ENCODE data around the gene ABCC11.
"Not testable (repeated sequence)": the region's sequence is repeated elsewhere in the genome, so short reads cannot be mapped to it uniquely, and the experiment has no call there.

Gene ABCC11

DNA sequence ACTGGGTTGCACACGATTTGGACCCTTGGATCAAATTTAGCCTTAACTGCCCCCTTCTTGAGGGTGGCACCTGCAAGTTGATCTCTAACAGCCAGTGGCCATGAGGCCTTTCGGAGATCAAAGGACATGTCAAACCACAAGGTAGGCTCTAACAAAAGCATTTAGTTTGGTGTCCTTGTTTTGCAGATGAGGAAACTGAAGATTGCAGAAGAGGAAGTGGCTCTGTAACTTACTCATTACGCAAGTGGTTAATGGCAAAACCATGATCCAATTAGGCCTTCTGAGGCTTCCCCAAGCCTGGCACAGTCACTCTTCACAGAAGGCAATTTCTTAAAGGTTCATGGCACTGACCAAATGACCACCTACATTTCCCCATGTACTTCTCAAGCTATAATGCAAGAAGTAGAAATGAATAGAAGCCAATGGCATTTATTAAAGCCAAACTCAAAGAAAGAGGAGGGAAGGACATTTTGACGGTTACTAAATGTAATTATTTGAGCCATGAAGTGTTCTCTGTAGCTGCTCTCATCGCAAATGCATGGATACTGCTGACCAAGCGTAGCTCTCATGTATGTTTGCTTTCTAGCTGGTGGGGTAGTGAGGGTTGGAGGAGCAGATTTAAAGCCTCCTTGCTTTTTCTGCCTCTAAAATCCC, 58.8 kb downstream of the ABCC11 start:
- TF ChIP-seq CTCF (IDR thresholded peaks at IDR 0.05; ENCODE audit: low read length, missing control alignments): no peak
- no peak overlapping the region for H3K4me3 ChIP-seq (replicated peaks; ENCODE audit: low read depth, low read length)
- no peak for DNase-seq (ENCODE audit: low read depth)

DNA sequence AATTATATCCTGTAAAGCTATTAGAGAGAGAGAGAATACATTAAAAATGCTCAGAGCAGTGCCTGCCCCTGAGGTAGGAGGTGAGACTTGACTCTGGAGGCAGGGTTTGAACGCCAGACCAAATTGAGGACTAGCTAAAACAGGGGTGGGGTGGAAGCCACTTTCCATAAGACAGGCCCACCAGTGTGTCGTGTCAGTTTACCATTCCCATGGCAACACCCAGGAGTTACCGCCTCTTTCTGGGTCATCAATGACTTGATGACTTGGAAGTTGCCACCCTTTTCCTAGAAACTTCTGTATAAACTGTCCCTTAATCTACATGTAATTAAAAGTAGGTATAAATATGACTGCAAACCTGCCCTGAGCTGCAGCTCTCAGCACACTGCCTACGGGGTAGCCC, 59.6 kb downstream of the ABCC11 start:
- DNase-seq (ENCODE audit: low read depth): no peak
- TF ChIP-seq CTCF (IDR thresholded peaks at IDR 0.05; ENCODE audit: low read length, missing control alignments): no peak
- H3K4me3 ChIP-seq (replicated peaks; ENCODE audit: low read depth, low read length): no peak overlapping the region

DNA sequence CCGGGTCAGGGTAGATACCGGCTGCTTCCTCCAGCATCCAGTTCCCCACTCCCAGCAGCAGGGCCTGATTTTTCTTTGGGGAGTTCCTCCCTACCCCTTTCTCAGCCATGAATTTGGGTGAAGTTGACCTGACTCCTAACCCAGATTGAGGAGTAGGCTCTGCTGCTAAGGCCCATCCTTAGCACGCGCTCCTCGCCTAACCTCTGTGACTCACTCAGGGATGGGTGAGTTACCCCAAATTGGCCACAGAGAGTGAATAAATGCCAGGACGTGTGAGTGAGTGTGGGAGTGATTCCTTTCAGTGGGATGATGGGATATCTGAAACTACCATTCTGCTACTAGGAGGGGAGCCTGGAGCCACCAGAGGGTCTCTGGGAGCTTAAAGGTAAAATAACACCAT, 62.7 kb downstream of the ABCC11 start:
- no peak for DNase-seq (ENCODE audit: low read depth)
- TF ChIP-seq CTCF (IDR thresholded peaks at IDR 0.05; ENCODE audit: low read length, missing control alignments): no peak
- no peak overlapping the region for H3K4me3 ChIP-seq (replicated peaks; ENCODE audit: low read depth, low read length)

- no peak overlapping the region for H3K4me3 ChIP-seq (replicated peaks; ENCODE audit: low read depth, low read length)
- no peak for DNase-seq (ENCODE audit: low read depth)
- TF ChIP-seq CTCF (IDR thresholded peaks at IDR 0.05; ENCODE audit: low read length, missing control alignments): no peak
These were observed 64.3 kb downstream of the ABCC11 start for GRCh38 chr16:48182979-48183537.

- not testable (repeated sequence) for DNase-seq (ENCODE audit: low read depth); H3K4me3 ChIP-seq (replicated peaks; ENCODE audit: low read depth, low read length)
These were observed 65.4 kb downstream of the ABCC11 start for GRCh38 chr16:48181746-48182520.

DNA sequence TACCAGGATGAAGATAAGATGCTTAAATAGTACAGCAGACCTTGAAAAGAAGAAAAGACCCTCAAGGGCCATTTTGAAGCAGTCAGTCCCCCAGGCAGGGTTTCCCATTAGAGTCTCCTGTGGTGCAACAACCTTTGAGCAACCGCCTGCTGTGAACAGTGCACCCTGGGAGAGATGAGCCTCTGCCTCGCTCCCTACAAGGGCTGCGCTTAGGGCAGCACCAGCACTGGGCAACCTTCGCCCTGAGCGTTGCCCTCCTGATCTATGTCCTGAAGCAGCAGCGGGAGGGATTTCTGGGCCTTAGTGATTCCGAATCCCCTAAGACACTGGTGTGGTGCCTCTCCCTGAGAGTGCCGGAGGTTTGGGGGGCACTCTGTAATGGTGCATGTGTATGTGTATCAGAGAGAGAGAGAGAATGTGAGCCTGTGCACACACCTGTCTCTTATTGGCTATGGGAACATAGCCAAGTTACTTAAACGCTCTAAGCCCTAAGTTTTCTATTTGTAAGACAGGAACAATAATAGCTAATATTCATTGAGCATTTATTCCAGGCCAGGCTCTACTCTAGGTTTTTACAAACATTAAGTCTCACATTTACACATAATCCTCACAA, 66.4 kb downstream of the ABCC11 start:
- TF ChIP-seq CTCF (IDR thresholded peaks at IDR 0.05; ENCODE audit: low read length, missing control alignments): no peak
- no peak overlapping the region for H3K4me3 ChIP-seq (replicated peaks; ENCODE audit: low read depth, low read length)
- DNase-seq (ENCODE audit: low read depth): no peak
